Activated CD8-positive, alpha-beta T cell treated with anti-CD3 and anti-CD28 coated beads for 36 hours (primary cell): ENCODE data around the gene ASS1. TPM values are rescaled to one million over a fixed set of nuclear protein-coding genes. Genes with fewer than 3 reads are reported as not detected.

Experiments
- ATAC-seq: fragments of 200-7000 bp; cut with Tn5 transposase; one replicate; pipeline ENCODE4 v1.10.0; 2021; ENCODE audit warnings: mild to moderate bottlenecking, moderate library complexity
- CTCF ChIA-PET: fragments of 350-600 bp; sonication (Branson Sonifier 250); formaldehyde crosslinking; loops from one replicate; lab custom pipeline; 2021; ENCODE audit warnings: antibody characterized with exemption; lab: Charles Lee
- POLR2A ChIA-PET: fragments of 350-600 bp; sonication (Branson Sonifier 250); formaldehyde crosslinking; loops from one replicate; lab custom pipeline; 2021; ENCODE audit warnings: antibody characterized with exemption; lab: Charles Lee
- DNase-seq: peaks from one replicate; pipeline ENCODE4 v3.0.0-alpha.2; 2020
- H3K27ac Mint-ChIP-seq: one replicate; pipeline ENCODE4 v1.8.0; 2021; ENCODE audit warnings: mild to moderate bottlenecking, mixed read lengths
- H3K27me3 Mint-ChIP-seq: one replicate; pipeline ENCODE4 v1.8.0; 2021; ENCODE audit warnings: mixed read lengths
- H3K36me3 Mint-ChIP-seq: one replicate; pipeline ENCODE4 v1.8.0; 2021; ENCODE audit warnings: low read depth, mixed read lengths
- H3K4me1 Mint-ChIP-seq: one replicate; pipeline ENCODE4 v1.8.0; 2021; ENCODE audit warnings: low read depth, mixed read lengths
- H3K4me3 Mint-ChIP-seq: one replicate; pipeline ENCODE4 v1.8.0; 2021; ENCODE audit warnings: mild to moderate bottlenecking, moderate library complexity, mixed read lengths
- H3K9me3 Mint-ChIP-seq: one replicate; pipeline ENCODE4 v1.8.0; 2021; ENCODE audit warnings: mixed read lengths
- intact Hi-C: fragments of 100-400 bp; cut with micrococcal nuclease; formaldehyde crosslinking; loops from one replicate; pipeline ENCODE4 v1.10.0; 2022
- total RNA-seq, 2 experiments: library from RNA; stranded (reverse); gene quantifications; one replicate each; pipeline ENCODE4 v1.2.3, GENCODE V29; 2021
- TF ChIP-seq, protein P1 (sequence below): fragments of 200-600 bp; IDR thresholded peaks from one replicate; pipeline ENCODE4 v1.8.0; 2022; ENCODE audit warnings: antibody characterized with exemption, mild to moderate bottlenecking

The ASS1 gene
- total RNA-seq, 2 experiments from 2014 or later: 9.8 to 11.5 TPM

DNA sequence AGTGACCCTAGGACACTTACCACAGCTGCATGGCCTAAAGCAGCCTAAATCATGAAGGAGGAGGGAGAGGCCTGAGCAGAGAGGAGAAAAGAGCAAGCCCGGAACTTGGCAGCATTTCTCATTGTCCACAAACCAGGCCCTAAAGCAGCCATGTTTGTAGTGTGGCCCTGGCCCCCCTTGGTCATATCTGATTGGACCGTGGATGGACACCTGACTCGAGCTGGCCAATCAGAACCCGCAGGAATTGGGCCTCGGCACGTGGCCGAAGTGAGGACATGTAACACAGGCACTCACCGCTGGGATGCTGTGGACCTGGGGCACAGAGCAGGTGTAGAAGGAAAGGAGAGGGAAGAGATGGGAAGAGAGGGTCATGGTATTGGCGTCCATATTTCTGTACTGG, 56.9 kb downstream of the ASS1 start:
- Mint-ChIP-seq H3K4me3 (no peak overlapping the region), H3K9me3 (no peaks in the 10 kb centered on the region), H3K4me1 (no peaks in the 10 kb centered on the region), H3K27ac (no peak overlapping the region), H3K36me3 (no peaks in the 10 kb centered on the region), H3K27me3 (no peaks in the 10 kb centered on the region)
- intact Hi-C loops: no loop called here
- CTCF ChIA-PET: no interaction called here
- POLR2A ChIA-PET: no interaction called here
- no peak for DNase-seq
- TF ChIP-seq, protein P1, sequence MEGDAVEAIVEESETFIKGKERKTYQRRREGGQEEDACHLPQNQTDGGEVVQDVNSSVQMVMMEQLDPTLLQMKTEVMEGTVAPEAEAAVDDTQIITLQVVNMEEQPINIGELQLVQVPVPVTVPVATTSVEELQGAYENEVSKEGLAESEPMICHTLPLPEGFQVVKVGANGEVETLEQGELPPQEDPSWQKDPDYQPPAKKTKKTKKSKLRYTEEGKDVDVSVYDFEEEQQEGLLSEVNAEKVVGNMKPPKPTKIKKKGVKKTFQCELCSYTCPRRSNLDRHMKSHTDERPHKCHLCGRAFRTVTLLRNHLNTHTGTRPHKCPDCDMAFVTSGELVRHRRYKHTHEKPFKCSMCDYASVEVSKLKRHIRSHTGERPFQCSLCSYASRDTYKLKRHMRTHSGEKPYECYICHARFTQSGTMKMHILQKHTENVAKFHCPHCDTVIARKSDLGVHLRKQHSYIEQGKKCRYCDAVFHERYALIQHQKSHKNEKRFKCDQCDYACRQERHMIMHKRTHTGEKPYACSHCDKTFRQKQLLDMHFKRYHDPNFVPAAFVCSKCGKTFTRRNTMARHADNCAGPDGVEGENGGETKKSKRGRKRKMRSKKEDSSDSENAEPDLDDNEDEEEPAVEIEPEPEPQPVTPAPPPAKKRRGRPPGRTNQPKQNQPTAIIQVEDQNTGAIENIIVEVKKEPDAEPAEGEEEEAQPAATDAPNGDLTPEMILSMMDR: no peak
- no peak for ATAC-seq

- intact Hi-C loops: no loop called here
- H3K27me3 Mint-ChIP-seq: peaks cover 7% of the 10 kb centered on the region
- DNase-seq (no peak), ATAC-seq (no peak)
- ChIA-PET POLR2A (no interaction called here), CTCF (no interaction called here)
- no peaks in the 10 kb centered on the region for H3K4me1 Mint-ChIP-seq
- no peaks in the 10 kb centered on the region for H3K36me3 Mint-ChIP-seq
- no peak overlapping the region for H3K27ac Mint-ChIP-seq
- peaks cover 7% of the 10 kb centered on the region for H3K9me3 Mint-ChIP-seq
- TF ChIP-seq, protein P1: no peak
- no peak overlapping the region for H3K4me3 Mint-ChIP-seq
Measured at GRCh38 chr9:130508218-130508617, 63.5 kb downstream of the ASS1 start.

GRCh38 chr9:130512199-130512598, 67.4 kb downstream of the ASS1 start:
- ATAC-seq (no peak), DNase-seq (no peak)
- no peak overlapping the region for H3K4me3 Mint-ChIP-seq
- H3K27ac Mint-ChIP-seq: no peak overlapping the region
- peaks cover 10% of the 10 kb centered on the region for H3K27me3 Mint-ChIP-seq
- H3K9me3 Mint-ChIP-seq: peaks cover 7% of the 10 kb centered on the region
- no peaks in the 10 kb centered on the region for H3K4me1 Mint-ChIP-seq
- intact Hi-C loops: no loop called here
- ChIA-PET CTCF (no interaction called here), POLR2A (no interaction called here)
- TF ChIP-seq, protein P1: no peak
- no peaks in the 10 kb centered on the region for H3K36me3 Mint-ChIP-seq

GRCh38 chr9:130513078-130513477, 68.3 kb downstream of the ASS1 start:
- no peak for ATAC-seq
- TF ChIP-seq, protein P1: no peak
- no peak for DNase-seq
- ChIA-PET CTCF (no interaction called here), POLR2A (no interaction called here)
- H3K27ac Mint-ChIP-seq: no peak overlapping the region
- H3K4me3 Mint-ChIP-seq: no peak overlapping the region
- no peaks in the 10 kb centered on the region for H3K4me1 Mint-ChIP-seq
- no peaks in the 10 kb centered on the region for H3K36me3 Mint-ChIP-seq
- H3K27me3 Mint-ChIP-seq: peaks cover 10% of the 10 kb centered on the region
- intact Hi-C loops: no loop called here
- peaks cover 7% of the 10 kb centered on the region for H3K9me3 Mint-ChIP-seq

- POLR2A ChIA-PET: interaction anchor here (0.6 kb wide), 1 partner anchor 71 kb away, joined by 3 read pairs; no protein-coding TSS in a partner anchor
- Mint-ChIP-seq H3K9me3 (no peaks in the 10 kb centered on the region), H3K4me3 (no peak overlapping the region), H3K27me3 (peaks cover 7% of the 10 kb centered on the region), H3K4me1 (peaks cover 4% of the 10 kb centered on the region), H3K36me3 (no peaks in the 10 kb centered on the region), H3K27ac (no peak overlapping the region)
- CTCF ChIA-PET: interaction anchor here (1.0 kb wide), 1 partner anchor 348 kb away, joined by 3 read pairs; no protein-coding TSS in a partner anchor
- TF ChIP-seq, protein P1: no peak
- no peak for DNase-seq
- intact Hi-C loops: no loop called here
- ATAC-seq: no peak
Measured at GRCh38 chr9:130518233-130518632, 73.5 kb downstream of the ASS1 start.
